Caco-2 (cell line): ENCODE data around the gene SEC22C. TPM values are rescaled to one million over a fixed set of nuclear protein-coding genes. Genes with fewer than 3 reads are reported as not detected.

Experiments used
- BruUV-seq: library from RNA; stranded (reverse); fragments of 400-500 nt; replicated peaks from 2 replicates; lab custom pipeline; 2021; lab: Mats Ljungman, UMichigan
- CTCF ChIA-PET: fragments of 300-600 bp; sonication (Branson Sonifier 250); formaldehyde crosslinking; loops from one replicate; lab custom pipeline; 2022; ENCODE audit warnings: antibody characterized with exemption; lab: Charles Lee
- POLR2A ChIA-PET: fragments of 300-600 bp; sonication (Branson Sonifier 250); formaldehyde crosslinking; loops from one replicate; lab custom pipeline; 2022; ENCODE audit warnings: antibody characterized with exemption; lab: Charles Lee
- DNase-seq, 2 experiments: peaks; one replicate each; pipeline versions ENCODE4 v3.0.0 to v3.0.0-alpha.2; 2020 to 2022
- H3K27me3 ChIP-seq: replicated peaks from 2 replicates; pipeline ENCODE4 v1.6.0; 2011; ENCODE audit warnings: low read length; ENCODE audit not compliant: control insufficient read depth, insufficient read depth
- H3K36me3 ChIP-seq: 2 replicates; pipeline ENCODE4 v1.5.1; 2011; ENCODE audit warnings: low read length; ENCODE audit not compliant: control insufficient read depth, insufficient read depth
- H3K4me1 ChIP-seq: fragments of 250-450 bp; sonication (Bioruptor Pico); 2 replicates; pipeline ENCODE4 v1.5.1; 2020; ENCODE audit warnings: mild to moderate bottlenecking
- H3K4me3 ChIP-seq: 2 replicates; pipeline ENCODE4 v1.5.1; 2011; ENCODE audit warnings: low read depth, mild to moderate bottlenecking, control low read depth, low read length
- H3K9me3 ChIP-seq: fragments of 250-450 bp; sonication (Bioruptor Pico); 2 replicates; pipeline ENCODE4 v1.5.1; 2020; ENCODE audit warnings: mild to moderate bottlenecking, moderate library complexity
- H3K27ac Mint-ChIP-seq: one replicate; pipeline ENCODE4 v1.8.0; 2022; ENCODE audit warnings: mixed read lengths; ENCODE audit not compliant: unreplicated experiment
- H3K27me3 Mint-ChIP-seq: one replicate; pipeline ENCODE4 v1.8.0; 2022; ENCODE audit warnings: mixed read lengths; ENCODE audit not compliant: insufficient read depth, unreplicated experiment
- H3K36me3 Mint-ChIP-seq: one replicate; pipeline ENCODE4 v1.8.0; 2022; ENCODE audit warnings: mild to moderate bottlenecking, mixed read lengths; ENCODE audit not compliant: insufficient read depth, unreplicated experiment
- H3K4me1 Mint-ChIP-seq: one replicate; pipeline ENCODE4 v1.8.0; 2022; ENCODE audit warnings: low read depth, mixed read lengths; ENCODE audit not compliant: unreplicated experiment
- H3K4me3 Mint-ChIP-seq: one replicate; pipeline ENCODE4 v1.8.0; 2022; ENCODE audit warnings: mild to moderate bottlenecking, moderate library complexity, mixed read lengths; ENCODE audit not compliant: unreplicated experiment
- H3K9me3 Mint-ChIP-seq: one replicate; pipeline ENCODE4 v1.8.0; 2022; ENCODE audit warnings: mixed read lengths; ENCODE audit not compliant: unreplicated experiment
- CTCF ChIP-seq, 2 experiments: fragments of 200-600 bp in 1 of 2; IDR thresholded peaks; 1 replicate in 1 of 2; 2 replicates in 1 of 2; pipeline versions ENCODE4 v1.5.1 to v1.8.0; 2011 to 2022; ENCODE audit warnings: antibody characterized with exemption in 1 of 2, control low read depth in 1 of 2, inconsistent platforms in 1 of 2, low read depth in 1 of 2, low read length in 1 of 2, mild to moderate bottlenecking in 1 of 2, moderate library complexity in 1 of 2; ENCODE audit not compliant: insufficient read depth in 1 of 2, severe bottlenecking in 1 of 2, unreplicated experiment in 1 of 2
- intact Hi-C: fragments of 100-400 bp; cut with micrococcal nuclease; formaldehyde crosslinking; loops from one replicate; pipeline ENCODE4 v1.10.0; 2022; ENCODE audit not compliant: unreplicated experiment
- total RNA-seq: library from RNA; stranded (reverse); gene quantifications from 2 replicates; pipeline ENCODE4 v1.2.3, GENCODE V29; 2022

The SEC22C gene
- total RNA-seq, 1 experiment from 2014 or later, result 36.4 TPM

GRCh38 chr3:42533161-42533897 lies 48.4 kb downstream of the SEC22C start:
- no TSS peak for BruUV-seq
- Mint-ChIP-seq H3K9me3 (no peaks in the 10 kb centered on the region), H3K4me3 (no peak overlapping the region), H3K36me3 (peaks cover 6% of the 10 kb centered on the region), H3K27ac (peak overlapping the region; percentile 37), H3K4me1 (peaks cover 7% of the 10 kb centered on the region), H3K27me3 (no peaks in the 10 kb centered on the region)
- Histone ChIP-seq H3K4me1 (no peaks in the 10 kb centered on the region), H3K36me3 (no peaks in the 10 kb centered on the region), H3K27me3 (no peaks in the 10 kb centered on the region), H3K4me3 (no peak overlapping the region), H3K9me3 (no peaks in the 10 kb centered on the region)
- ChIA-PET CTCF (interaction anchor here (0.6 to 1.0 kb wide), 5 partner anchors 10 to 638 kb away, joined by 3 to 6 read pairs (median 4); partner anchors contain the start of gene VIPR1), POLR2A (interaction anchor here (0.9 kb wide), 1 partner anchor 25 kb away, joined by 4 read pairs; no protein-coding TSS in a partner anchor)
- no peak for DNase-seq
- intact Hi-C loops, result no loop called here
- no peak for TF ChIP-seq CTCF (IDR thresholded peaks at IDR 0.05; ENCODE audit: insufficient read depth in 1 of 2, low read depth in 1 of 2, low read length in 1 of 2, severe bottlenecking in 1 of 2, unreplicated experiment in 1 of 2)

- Histone ChIP-seq H3K4me3 (no peak overlapping the region), H3K4me1 (no peaks in the 10 kb centered on the region), H3K36me3 (no peaks in the 10 kb centered on the region), H3K27me3 (no peaks in the 10 kb centered on the region), H3K9me3 (no peaks in the 10 kb centered on the region)
- H3K4me3 Mint-ChIP-seq, result no peak overlapping the region
- BruUV-seq, result no TSS peak
- POLR2A ChIA-PET, result interaction anchor here (0.9 kb wide), 1 partner anchor 23 kb away, joined by 4 read pairs; no protein-coding TSS in a partner anchor
- TF ChIP-seq CTCF (IDR thresholded peaks at IDR 0.05; ENCODE audit: insufficient read depth in 1 of 2, low read depth in 1 of 2, low read length in 1 of 2, severe bottlenecking in 1 of 2, unreplicated experiment in 1 of 2), result no peak
- H3K27me3 Mint-ChIP-seq, result no peaks in the 10 kb centered on the region
- H3K9me3 Mint-ChIP-seq, result no peaks in the 10 kb centered on the region
- intact Hi-C loops, result no loop called here
- H3K4me1 Mint-ChIP-seq, result peaks cover 7% of the 10 kb centered on the region
- no peak for DNase-seq
- H3K27ac Mint-ChIP-seq, result no peak overlapping the region
- H3K36me3 Mint-ChIP-seq, result peaks cover 2% of the 10 kb centered on the region
- CTCF ChIA-PET, result interaction anchor here (0.9 to 1.0 kb wide), 2 partner anchors 11 to 31 kb away, joined by 3 to 5 read pairs; no protein-coding TSS in a partner anchor
Measured at GRCh38 chr3:42532229-42532628, 49.5 kb downstream of the SEC22C start.

- ChIA-PET CTCF (no interaction called here), POLR2A (no interaction called here)
- H3K27ac Mint-ChIP-seq, result no peak overlapping the region
- no peaks in the 10 kb centered on the region for H3K9me3 Mint-ChIP-seq
- no peaks in the 10 kb centered on the region for H3K36me3 ChIP-seq
- no peaks in the 10 kb centered on the region for H3K9me3 ChIP-seq
- H3K27me3 ChIP-seq, result no peaks in the 10 kb centered on the region
- H3K4me1 ChIP-seq, result no peaks in the 10 kb centered on the region
- H3K27me3 Mint-ChIP-seq, result no peaks in the 10 kb centered on the region
- H3K4me3 Mint-ChIP-seq, result no peak overlapping the region
- no peak for TF ChIP-seq CTCF (IDR thresholded peaks at IDR 0.05; ENCODE audit: insufficient read depth in 1 of 2, low read depth in 1 of 2, low read length in 1 of 2, severe bottlenecking in 1 of 2, unreplicated experiment in 1 of 2)
- DNase-seq, result no peak
- no peak overlapping the region for H3K4me3 ChIP-seq
- no peaks in the 10 kb centered on the region for H3K36me3 Mint-ChIP-seq
- no TSS peak for BruUV-seq
- H3K4me1 Mint-ChIP-seq, result peaks cover 7% of the 10 kb centered on the region
- intact Hi-C loops, result no loop called here
Measured at GRCh38 chr3:42531470-42531869, 50.3 kb downstream of the SEC22C start.
